ENCODE data around the gene PRDM8. TPM values are rescaled to one million over a fixed set of nuclear protein-coding genes. Genes with fewer than 3 reads are reported as not detected.

The PRDM8 gene
- total RNA-seq, 4 donors from 2014 or later = 0.49 to 1.9 (median 1.1) TPM

DNA sequence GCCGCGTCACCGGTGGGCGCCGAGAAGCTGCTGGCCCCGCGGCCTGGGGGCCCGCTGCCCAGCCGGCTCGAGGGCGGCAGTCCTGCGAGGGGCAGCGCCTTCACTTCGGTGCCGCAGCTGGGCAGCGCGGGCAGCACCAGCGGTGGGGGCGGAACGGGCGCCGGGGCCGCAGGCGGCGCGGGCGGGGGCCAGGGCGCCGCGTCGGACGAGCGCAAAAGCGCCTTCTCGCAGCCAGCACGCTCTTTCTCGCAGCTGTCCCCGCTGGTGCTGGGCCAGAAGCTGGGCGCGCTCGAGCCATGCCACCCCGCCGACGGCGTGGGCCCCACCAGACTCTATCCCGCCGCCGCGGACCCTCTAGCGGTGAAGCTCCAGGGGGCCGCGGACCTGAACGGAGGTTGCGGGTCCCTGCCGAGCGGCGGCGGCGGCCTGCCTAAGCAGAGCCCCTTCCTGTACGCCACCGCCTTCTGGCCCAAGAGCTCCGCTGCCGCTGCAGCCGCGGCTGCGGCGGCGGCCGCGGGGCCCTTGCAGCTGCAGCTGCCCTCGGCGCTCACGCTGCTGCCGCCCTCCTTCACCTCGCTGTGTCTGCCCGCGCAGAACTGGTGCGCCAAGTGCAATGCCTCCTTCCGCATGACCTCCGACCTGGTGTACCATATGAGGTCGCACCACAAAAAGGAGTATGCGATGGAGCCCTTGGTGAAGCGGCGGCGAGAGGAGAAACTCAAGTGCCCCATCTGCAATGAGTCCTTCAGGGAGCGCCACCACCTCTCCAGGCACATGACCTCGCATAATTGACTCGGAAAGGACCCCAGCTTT is 5.6 kb downstream of the PRDM8 start:
- WGBS = 6% methylated on average over 12 of the region's 88 CpGs
- peaks cover 21% of the 10 kb centered on the region for H3K4me1 ChIP-seq
- TF ChIP-seq CTCF (IDR thresholded peaks at IDR 0.05) (no peak), POLR2AphosphoS5 (IDR thresholded peaks at IDR 0.05) (no peak), EP300 (IDR thresholded peaks at IDR 0.05) (no peak), POLR2A (IDR thresholded peaks at IDR 0.05) (no peak)
- H3K27ac ChIP-seq = peak overlapping the region; percentile 75
- peak in 1 of 2 donors; percentile 66 for DNase-seq (ENCODE audit: low spot score in 2 of 2)
- H3K27me3 ChIP-seq = peaks cover 54% of the 10 kb centered on the region
- H3K36me3 ChIP-seq = no peaks in the 10 kb centered on the region
- peak overlapping the region; percentile 83 for H3K4me3 ChIP-seq
- no peaks in the 10 kb centered on the region for H3K9me3 ChIP-seq

GRCh38 chr4:80204433-80205011 is 7.2 kb downstream of the PRDM8 start:
- WGBS = 80% methylated on average over 5 of the region's 5 CpGs

GRCh38 chr4:80206111-80206510 is 8.8 kb downstream of the PRDM8 start:
- Histone ChIP-seq H3K36me3 (no peaks in the 10 kb centered on the region), H3K9me3 (no peaks in the 10 kb centered on the region), H3K27ac (no peak overlapping the region), H3K4me3 (no peak overlapping the region), H3K4me1 (peaks cover 19% of the 10 kb centered on the region), H3K27me3 (peaks cover 26% of the 10 kb centered on the region)
- WGBS = 94% methylated on average over 9 of the region's 9 CpGs
- TF ChIP-seq POLR2A (IDR thresholded peaks at IDR 0.05) (no peak), EP300 (IDR thresholded peaks at IDR 0.05) (no peak), POLR2AphosphoS5 (IDR thresholded peaks at IDR 0.05) (no peak), CTCF (IDR thresholded peaks at IDR 0.05) (no peak)
- DNase-seq (ENCODE audit: low spot score in 2 of 2) = no peak

More at GRCh38 chr4:80204433-80205011, 7.2 kb downstream of the PRDM8 start:
- H3K4me3 ChIP-seq = no peak overlapping the region
- no peaks in the 10 kb centered on the region for H3K9me3 ChIP-seq
- no peak overlapping the region for H3K27ac ChIP-seq
- H3K27me3 ChIP-seq = peaks cover 41% of the 10 kb centered on the region
- TF ChIP-seq POLR2A (IDR thresholded peaks at IDR 0.05) = no peak
- TF ChIP-seq EP300 (IDR thresholded peaks at IDR 0.05) = no peak
- no peak for TF ChIP-seq CTCF (IDR thresholded peaks at IDR 0.05)
- no peak for TF ChIP-seq POLR2AphosphoS5 (IDR thresholded peaks at IDR 0.05)
- no peaks in the 10 kb centered on the region for H3K36me3 ChIP-seq
- H3K4me1 ChIP-seq = peaks cover 19% of the 10 kb centered on the region
- no peak for DNase-seq (ENCODE audit: low spot score in 2 of 2)

GRCh38 chr4:80206521-80207171 is 9.3 kb downstream of the PRDM8 start:
- TF ChIP-seq POLR2AphosphoS5 (IDR thresholded peaks at IDR 0.05) (no peak), CTCF (IDR thresholded peaks at IDR 0.05) (no peak), EP300 (IDR thresholded peaks at IDR 0.05) (no peak), POLR2A (IDR thresholded peaks at IDR 0.05) (no peak)
- peaks cover 19% of the 10 kb centered on the region for H3K4me1 ChIP-seq
- 80% methylated on average over 19 of the region's 29 CpGs for WGBS
- H3K36me3 ChIP-seq = no peaks in the 10 kb centered on the region
- H3K27ac ChIP-seq = no peak overlapping the region
- peaks cover 21% of the 10 kb centered on the region for H3K27me3 ChIP-seq
- no peak overlapping the region for H3K4me3 ChIP-seq
- no peak for DNase-seq (ENCODE audit: low spot score in 2 of 2)
- H3K9me3 ChIP-seq = no peaks in the 10 kb centered on the region

GRCh38 chr4:80207172-80207583 is 9.9 kb downstream of the PRDM8 start:
- H3K4me3 ChIP-seq = no peak overlapping the region
- DNase-seq (ENCODE audit: low spot score in 2 of 2) = no peak
- no peak overlapping the region for H3K27ac ChIP-seq
- H3K4me1 ChIP-seq = peaks cover 13% of the 10 kb centered on the region
- peaks cover 16% of the 10 kb centered on the region for H3K27me3 ChIP-seq
- TF ChIP-seq EP300 (IDR thresholded peaks at IDR 0.05) (no peak), CTCF (IDR thresholded peaks at IDR 0.05) (no peak), POLR2AphosphoS5 (IDR thresholded peaks at IDR 0.05) (no peak), POLR2A (IDR thresholded peaks at IDR 0.05) (no peak)
- WGBS = 69% methylated on average over 24 of the region's 27 CpGs
- no peaks in the 10 kb centered on the region for H3K9me3 ChIP-seq
- H3K36me3 ChIP-seq = no peaks in the 10 kb centered on the region
